Femur (tissue), 1 donor: ENCODE results near the gene HLA-DMB.
A peak's percentile ranks its signal among the peaks of the same experiment; 100 is the strongest.

Experiments used
- DNase-seq: peaks from one replicate; pipeline ENCODE4 v3.0.0-alpha.2; 2017

The HLA-DMB gene

DNA sequence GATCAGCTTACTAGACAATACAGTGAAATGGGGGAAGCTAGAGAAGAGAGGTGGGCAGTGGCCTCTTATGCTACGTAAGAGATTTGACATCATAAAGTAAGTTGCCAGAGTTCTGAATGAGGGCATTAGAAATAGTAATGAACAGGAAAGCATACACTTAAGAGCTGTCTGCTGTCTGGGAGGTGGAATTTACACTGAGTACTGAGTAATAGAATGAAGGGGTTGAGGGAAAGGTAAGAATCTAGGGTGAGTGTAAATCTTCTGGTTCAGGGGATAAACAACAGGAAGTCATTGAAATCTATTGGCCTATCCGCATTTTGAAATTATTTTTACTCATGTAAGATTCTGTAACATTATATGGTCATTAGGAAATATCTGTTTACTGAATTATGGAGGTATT lies 35.8 kb downstream of the HLA-DMB start:
- DNase-seq: no peak

- no peak for DNase-seq
These were observed 36.9 kb downstream of the HLA-DMB start for GRCh38 chr6:32903952-32904351.

DNA sequence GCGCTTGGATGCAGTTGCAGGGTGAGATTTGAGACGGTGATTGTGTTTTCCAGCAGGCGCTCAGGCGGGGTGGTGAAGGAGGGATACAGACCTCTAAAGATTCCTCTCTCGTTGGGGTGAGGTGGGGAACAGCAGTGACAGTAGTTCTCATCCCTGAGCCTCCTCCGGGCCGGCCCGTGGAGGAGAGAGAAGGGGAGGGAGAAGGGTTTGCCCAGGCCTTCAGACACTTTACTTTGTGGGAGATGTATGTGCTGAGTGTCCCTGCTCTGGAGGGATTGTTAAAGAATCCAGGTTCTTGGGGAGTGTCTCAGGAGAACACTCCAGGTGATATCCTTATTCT lies 45.9 kb downstream of the HLA-DMB start:
- DNase-seq: no peak

DNA sequence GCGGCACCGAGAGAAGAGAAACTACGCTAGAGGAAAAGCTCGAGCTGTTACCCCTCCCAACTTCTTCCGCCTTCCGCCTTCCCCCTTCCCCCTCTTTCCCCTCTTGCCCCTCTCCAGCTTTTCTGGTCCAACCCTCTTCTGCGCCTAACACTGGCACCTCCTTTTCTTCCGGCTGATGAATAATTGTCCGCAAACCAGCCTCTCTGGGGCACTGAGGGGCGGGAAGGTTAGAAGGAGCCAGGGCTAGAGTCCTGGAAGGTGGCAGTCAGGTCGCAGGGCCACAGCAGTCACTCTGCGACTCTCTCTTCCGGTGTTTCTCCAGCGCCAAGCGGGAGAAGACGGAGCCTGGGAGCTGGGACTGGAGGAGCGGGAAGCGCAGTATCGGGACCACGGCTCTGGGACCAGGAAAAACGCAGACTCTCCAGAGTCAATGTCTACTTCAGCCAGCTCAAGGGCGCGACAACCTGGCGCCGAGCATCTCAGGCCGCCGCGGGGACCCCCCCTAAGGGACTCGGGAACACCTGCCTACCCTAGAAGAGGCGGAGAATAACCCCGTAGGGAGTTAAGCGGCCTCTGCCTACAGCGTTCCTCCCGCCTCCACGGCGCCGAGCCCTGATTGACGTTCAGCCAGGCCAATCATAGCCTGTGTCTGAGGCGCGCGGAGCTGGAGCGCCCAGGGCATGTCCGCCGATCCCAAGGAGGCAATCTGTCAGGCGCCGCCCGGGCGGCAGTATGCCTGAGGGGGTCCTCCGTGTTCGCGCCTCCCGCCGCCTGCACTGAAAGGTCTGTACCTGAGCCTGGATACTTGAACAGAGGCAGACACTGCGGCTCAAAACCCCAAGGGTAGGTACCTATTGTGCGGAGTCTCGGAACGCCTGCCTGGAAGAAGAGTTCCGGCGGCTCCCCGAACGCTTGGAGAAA lies 46.5 kb downstream of the HLA-DMB start:
- DNase-seq: peak; percentile 96

DNA sequence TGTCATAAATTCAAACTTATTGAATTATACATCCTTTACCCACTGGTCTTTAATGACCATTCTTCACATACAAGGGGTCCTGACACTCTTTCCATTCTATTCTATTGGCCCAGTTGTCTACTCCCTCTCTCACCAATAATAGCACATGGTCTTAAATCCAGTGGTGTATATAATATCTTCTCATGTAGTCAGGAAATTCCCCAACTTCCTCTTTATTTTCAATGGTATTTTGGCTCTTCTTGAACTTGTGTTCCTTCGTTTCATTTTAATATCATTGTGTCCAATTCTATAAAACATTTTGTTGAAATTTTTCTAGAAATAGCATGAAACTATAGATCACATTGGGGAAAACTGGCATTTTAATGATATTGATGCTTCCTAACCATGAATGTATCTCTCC lies 50.0 kb downstream of the HLA-DMB start:
- DNase-seq: no peak

DNA sequence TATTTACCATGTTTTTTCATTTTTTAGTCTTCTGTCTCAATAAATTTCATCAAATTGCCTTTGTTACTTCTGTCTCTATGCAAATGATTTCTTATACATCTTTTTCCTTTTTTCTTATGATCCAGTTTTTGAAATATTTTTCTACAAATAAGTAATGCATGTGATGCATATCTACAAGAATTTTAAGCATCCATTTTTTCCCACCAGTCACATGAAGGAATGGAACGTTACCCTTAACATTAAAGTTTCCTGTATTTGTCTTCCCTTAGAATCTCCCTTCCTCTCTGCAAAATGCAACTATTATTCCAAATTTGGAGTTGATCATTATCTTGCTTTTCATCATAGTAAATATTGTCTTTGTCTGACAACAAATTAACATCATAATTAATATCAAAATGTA lies 51.3 kb downstream of the HLA-DMB start:
- no peak for DNase-seq

DNA sequence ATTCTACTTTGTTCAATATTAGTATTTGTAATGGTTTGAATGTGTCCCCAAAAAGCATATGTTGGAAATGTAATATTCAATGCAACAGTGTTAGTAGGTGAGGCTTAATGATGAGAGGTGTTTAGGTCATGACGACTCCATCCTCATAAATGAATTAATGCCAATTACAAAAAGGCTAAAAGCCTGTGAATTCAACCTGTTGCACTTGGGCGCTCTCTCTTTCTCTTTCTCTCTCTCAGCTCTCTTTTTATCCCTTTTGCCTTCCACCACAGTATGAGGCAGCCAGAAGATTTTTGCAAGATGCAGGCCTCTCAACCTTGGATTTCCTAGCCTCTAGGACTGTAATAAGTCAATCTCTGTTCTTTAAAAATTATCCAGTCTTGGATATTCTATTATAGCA lies 52.3 kb downstream of the HLA-DMB start:
- DNase-seq: no peak

- peak; percentile 33 for DNase-seq
These were observed 53.2 kb downstream of the HLA-DMB start for GRCh38 chr6:32887616-32888015.

- no peak for DNase-seq
These were observed 54.0 kb downstream of the HLA-DMB start for GRCh38 chr6:32886681-32887383.

DNA sequence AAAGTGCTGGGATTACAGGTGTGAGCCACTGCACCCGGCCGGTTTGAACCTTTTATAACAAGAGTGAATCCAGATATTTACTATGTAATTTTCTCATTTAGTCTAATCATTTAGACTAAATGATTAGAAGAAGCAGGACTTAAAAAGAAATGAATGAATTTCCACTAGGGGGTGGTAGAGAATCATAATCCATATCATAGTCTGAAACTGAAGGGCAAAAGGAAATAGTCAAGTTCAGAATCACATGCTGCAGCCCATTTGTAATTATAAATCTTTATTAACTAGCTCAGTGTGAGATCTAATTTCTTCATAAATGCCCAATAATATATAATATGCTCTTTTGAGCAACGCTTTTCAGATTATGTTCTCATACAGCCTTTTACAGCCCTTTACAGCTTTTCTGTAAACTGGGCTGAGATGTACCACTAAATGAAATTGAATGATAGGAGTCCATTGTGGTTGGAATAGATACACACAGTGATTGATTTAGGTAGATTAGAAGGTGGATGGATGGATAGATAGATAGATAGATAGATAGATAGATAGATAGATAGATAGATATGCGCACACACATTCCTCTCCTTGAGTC lies 55.0 kb downstream of the HLA-DMB start:
- DNase-seq: no peak
